Astrocyte of the cerebellum (primary cell): ENCODE data around the gene CGNL1.
A peak's percentile ranks its signal among the peaks of the same experiment; 100 is the strongest.

Experiments used
- DNase-seq: peaks from one replicate; pipeline ENCODE4 v3.0.0-alpha.2; 2011; ENCODE audit warnings: low read depth
- H3K4me3 ChIP-seq: 2 replicates; pipeline ENCODE4 v1.5.1; 2011; ENCODE audit warnings: mild to moderate bottlenecking, low read depth, low read length, moderate library complexity
- CTCF ChIP-seq: IDR thresholded peaks from 2 replicates; pipeline ENCODE4 v1.5.1; 2012; ENCODE audit warnings: low read length, low read depth, moderate library complexity, mild to moderate bottlenecking; ENCODE audit errors: missing control alignments
- in situ Hi-C: cut with HindIII; loops from 2 replicates; pipeline ENCODE4 v1.10.0; 2017; ENCODE audit warnings: low sequenced_read_pairs

CGNL1 gene

GRCh38 chr15:57432141-57432741, 55.9 kb downstream of the CGNL1 start:
- TF ChIP-seq CTCF = no peak
- peak; percentile 83 for DNase-seq
- in situ Hi-C loops = no loop called here
- no peak overlapping the region for H3K4me3 ChIP-seq

GRCh38 chr15:57436166-57436565, 59.9 kb downstream of the CGNL1 start:
- no peak overlapping the region for H3K4me3 ChIP-seq
- in situ Hi-C loops = no loop called here
- DNase-seq = no peak
- no peak for TF ChIP-seq CTCF

GRCh38 chr15:57436961-57437360, 60.7 kb downstream of the CGNL1 start:
- in situ Hi-C loops = no loop called here
- no peak for DNase-seq
- no peak for TF ChIP-seq CTCF
- no peak overlapping the region for H3K4me3 ChIP-seq

- H3K4me3 ChIP-seq = no peak overlapping the region
- in situ Hi-C loops = no loop called here
- DNase-seq = no peak
- TF ChIP-seq CTCF = no peak
Measured at GRCh38 chr15:57437564-57437963, 61.3 kb downstream of the CGNL1 start.

GRCh38 chr15:57438166-57438565, 61.9 kb downstream of the CGNL1 start:
- no peak overlapping the region for H3K4me3 ChIP-seq
- no peak for DNase-seq
- TF ChIP-seq CTCF = no peak
- in situ Hi-C loops = no loop called here

- in situ Hi-C loops = no loop called here
- H3K4me3 ChIP-seq = no peak overlapping the region
- peak; percentile 36 for DNase-seq
- TF ChIP-seq CTCF = no peak
Measured at GRCh38 chr15:57439128-57440027, 63.1 kb downstream of the CGNL1 start.
